Fibroblast of skin of abdomen (primary cell): ENCODE measurements around the gene B4GALT5.
"Not testable (repeated sequence)": the region's sequence is repeated elsewhere in the genome, so short reads cannot be mapped to it uniquely, and the experiment has no call there.

Experiments used
- DNase-seq: peaks from one replicate; pipeline ENCODE4 v3.0.0-alpha.2; 2013

B4GALT5 gene

DNA sequence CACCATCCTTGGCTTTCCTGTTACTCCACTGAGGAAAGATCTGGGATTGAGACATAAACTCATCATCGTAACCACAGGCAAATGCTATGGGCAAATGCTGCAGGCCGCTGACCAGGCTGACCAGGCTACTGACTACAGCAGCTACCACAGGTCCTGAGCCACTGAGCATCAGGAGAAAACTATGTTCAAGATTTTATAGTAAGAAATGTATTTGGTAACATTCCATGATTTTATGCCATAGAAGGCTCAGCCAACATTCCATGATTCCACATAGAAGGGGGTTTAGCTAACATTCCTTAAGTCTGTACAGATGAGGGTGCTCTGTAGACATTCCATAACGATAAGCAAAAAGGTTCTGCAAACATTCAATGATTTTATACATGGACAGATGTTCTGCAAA lies 16.1 kb upstream of the B4GALT5 start:
- DNase-seq = peak; percentile 82

DNA sequence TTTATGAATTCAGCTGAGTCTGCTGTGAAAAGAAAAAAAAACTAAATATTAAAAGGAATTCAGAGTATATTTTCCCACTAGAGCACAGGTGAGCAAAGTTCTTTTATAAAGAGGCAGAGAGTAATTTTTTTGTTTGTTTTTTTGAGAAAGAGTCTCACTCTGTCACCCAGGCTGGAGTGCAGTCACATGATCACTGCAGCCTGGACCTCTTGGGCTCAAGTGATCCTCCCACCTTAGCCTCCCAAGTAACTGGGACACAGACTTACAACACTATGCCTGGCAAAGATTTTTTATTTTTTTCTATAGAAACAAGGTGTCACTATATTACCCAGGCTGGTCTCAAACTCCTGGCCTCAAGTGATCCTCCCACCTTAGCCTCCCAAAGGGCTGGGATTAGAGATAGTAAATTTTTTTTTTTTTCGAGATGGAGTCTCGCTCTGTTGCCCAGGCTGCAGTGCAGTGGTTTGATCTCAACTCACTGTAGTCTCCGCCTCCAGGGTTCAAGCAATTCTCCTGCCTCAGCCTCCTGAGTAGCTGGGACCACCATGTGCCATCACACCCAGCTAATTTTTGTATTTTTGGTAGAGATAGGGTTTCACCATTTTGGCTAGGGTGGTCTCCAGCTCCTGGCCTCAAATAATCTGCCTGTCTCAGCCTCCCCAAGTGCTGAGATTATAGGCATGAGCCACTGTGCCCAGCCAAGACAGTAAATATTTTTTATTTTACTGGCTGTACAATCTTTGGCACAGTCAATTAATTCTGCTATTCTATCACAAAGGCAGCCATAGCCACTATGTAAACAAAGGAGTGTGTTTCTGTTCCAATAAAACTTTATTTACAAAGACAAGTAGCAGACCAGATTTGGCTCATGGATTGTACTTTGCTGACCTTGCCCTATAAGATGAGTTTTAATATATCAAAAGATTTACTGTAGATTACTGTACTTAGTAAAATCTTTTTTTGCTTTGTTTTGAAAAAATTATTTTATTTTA lies 14.5 kb upstream of the B4GALT5 start:
- DNase-seq = no peak

DNA sequence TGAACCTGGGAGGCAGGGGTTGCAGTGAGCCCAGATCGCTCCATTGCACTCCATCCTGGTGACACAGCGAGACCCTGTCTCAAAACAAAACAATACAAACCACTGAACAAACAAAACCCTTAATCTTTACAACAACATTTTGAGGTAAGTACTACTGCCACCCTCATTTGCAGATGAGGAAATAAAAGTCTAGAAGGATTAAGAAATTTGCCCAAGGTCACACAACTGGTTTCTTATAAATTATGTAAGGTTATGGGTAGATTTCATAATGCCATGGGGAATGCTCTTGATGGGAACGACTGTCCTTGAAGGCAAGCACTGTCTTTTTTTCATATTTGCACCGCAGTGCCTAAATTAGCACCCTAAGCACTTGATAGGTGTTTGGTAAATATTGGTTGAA lies 13.8 kb upstream of the B4GALT5 start:
- DNase-seq = no peak

DNA sequence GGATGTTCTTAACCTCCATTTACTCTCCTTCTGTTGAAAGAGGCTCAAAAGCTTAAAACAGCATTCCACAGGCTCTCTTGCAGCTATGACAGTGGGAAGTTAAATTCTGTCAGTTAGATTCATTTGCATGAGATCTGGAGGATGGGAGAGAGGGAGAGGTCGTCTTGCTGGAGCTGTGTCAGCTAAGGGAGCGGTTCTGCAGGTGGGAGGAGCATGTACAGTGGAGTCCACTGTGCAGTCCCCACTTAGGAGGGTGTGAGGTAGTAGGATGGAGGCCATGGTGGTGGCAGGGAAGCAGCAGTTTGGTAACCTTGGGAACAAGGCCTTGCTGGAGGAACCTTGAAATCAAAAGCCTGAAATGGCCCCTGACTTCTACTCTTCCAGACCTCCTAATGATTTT lies 12.0 kb upstream of the B4GALT5 start:
- DNase-seq = no peak

DNA sequence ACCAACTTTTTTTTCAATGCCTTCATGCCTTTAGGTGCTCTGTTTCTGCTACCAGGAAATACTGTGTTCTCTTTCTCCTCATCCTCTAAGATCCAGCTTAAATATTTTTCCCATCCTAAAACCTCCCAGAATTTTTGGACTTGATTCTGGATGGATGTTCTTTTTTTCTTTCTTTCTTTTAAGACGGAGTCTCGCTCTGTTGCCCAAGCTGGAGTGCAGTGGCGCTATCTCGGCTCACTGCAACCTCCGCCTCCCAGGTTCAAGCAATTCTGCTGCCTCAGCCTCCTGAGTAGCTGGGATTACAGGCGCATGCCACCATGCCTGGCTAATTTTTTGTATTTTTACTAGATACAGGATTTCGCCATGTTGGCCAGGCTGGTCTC lies 11.5 kb upstream of the B4GALT5 start:
- DNase-seq = not testable (repeated sequence)

DNA sequence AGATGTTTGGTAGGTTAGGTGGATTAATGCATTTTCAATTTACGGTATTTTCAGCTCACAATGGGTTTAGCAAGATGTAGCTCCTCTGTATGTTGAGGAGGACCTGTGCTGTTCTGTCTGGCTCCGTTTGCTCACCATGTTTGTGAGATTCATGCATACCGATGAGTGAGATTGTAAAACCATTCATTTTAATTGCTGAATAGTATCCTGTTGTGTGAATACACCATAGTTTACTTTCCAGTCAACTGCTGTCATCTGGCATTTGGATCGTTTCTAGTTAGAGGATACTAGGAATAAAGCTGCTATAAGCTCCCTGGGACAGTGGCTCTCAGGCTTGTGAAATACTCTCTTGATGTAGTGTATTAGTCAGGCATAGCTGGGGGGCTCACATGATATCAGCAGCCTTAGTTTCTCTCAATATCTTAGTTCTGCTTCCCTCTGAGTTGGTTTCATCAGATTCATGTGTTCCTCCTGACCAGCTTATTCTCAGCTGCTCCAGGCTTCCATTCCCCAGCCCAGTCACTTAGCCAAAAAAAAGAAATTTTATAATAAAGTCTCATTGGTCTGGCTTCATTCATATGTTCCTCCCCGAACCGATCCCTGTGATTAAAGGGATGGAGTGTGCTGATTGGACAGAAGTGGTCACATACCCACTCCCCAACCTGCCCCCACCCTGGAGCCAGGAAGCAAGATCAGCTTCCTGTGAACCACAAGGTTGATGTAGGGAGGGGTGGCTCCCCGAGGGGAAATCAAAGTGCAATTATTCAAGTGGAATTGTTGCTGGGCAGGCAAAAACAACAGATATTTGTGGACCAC lies 10.9 kb upstream of the B4GALT5 start:
- DNase-seq = peak; percentile 47

DNA sequence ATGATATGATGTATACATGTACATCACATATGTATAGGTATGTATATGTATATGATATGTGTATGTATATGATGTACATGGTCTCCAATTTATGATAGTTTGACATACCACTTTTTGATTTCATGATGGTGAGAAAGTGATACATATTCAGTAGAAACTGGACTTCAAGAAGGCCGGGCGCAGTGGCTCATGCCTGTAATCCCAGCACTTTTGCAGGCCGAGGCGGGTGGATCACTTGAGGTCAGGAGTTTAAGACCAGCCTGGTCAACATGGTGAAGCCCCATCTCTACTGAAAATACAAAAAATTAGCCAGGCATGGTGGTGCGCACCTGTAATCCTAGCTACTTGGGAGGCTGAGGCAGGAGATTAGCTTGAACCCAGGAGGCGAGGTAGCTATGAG lies 10.1 kb upstream of the B4GALT5 start:
- not testable (repeated sequence) for DNase-seq

DNA sequence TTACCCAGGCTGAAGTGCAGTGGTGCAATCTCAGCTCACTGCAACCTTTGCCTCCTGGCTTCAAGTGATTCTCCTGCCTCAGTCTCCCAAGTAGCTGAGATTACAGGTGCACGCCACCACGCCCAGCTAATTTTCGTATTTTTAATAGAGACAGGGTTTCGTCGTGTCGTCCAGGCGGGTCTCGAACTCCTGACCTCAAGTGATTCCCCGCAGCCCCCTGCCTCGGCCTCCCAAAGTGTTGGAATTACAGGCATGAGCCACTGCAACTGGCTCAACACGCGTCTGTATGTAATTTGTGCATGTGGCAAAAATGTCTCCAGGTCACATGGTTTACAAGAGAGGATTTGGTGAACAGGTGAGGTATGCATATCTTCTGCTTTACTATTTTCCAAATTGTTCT lies 7.6 kb upstream of the B4GALT5 start:
- DNase-seq = not testable (repeated sequence)

DNA sequence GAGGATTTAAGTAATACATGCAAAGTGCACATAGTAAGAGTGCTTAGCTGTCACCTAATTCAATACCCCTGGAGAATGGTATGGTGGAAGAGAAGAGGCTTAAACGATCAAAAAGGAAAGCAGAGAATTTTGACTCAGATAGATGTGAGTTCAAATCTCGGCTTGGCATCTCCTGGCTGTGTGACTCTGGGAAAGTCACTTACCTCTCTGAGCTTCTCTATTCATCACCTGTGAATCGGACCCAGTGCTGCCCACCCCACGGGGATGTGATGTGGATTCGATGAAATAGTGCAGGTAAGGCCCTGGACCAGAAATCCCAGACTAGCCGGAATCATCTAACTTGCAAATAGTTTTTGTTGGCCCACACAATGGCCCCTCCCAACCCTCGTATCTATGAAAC lies 1.8 kb upstream of the B4GALT5 start:
- no peak for DNase-seq

DNA sequence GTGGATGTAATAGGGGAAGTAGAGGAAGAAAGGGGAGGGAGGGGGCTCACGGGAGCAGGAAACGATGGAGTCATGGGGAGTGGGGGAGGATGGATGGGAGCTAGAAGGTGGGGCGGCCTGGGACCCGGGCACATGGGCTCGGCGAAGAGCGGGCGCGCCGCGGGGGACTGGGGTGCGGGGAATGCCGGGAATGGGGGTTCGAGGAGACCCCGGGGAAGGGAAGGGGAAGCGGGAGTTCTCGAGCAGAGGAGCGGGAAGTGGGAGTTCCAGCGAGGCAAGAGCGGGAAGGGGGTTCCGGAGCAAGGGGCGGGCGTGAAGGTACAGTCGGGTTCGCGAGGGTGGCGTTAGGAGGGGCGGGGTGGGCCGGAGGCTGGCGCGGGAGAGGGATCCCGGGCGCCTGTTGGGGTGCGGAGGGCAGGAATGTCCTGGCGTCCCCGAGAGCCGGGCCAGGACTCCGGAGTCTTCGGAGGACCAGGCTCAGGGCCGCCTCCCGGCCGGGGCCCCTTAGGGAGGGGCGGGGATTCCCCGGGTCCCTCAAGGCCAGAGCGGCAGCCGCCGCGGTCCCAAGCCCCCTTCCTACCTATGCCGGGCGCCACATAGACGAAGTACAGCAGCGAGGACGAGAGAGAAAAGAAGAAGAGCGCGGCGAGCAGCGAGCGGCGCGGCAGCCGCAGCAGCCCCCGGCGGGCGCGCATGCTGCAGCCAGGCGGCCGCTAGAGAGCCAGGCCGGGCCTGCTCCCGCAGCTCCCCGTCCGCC lies 504 bp downstream of the B4GALT5 start:
- no peak for DNase-seq

DNA sequence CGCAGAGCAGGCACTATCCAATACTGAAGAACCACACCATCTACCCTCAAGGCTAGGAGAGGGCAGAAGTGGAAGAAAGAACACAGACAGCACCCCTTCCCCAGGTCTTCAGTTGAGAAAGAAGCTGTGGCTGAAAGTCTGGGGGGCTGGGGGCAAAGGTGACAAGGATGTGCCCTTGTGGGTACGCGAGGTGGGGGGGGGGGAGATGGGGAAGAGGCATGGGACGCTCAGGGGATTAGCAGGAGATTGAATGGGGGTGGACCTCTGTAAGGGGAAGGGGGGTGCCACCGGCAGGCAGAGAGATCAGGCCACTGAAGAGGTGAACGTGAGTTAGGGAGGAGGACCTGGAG lies 1.1 kb downstream of the B4GALT5 start:
- no peak for DNase-seq

DNA sequence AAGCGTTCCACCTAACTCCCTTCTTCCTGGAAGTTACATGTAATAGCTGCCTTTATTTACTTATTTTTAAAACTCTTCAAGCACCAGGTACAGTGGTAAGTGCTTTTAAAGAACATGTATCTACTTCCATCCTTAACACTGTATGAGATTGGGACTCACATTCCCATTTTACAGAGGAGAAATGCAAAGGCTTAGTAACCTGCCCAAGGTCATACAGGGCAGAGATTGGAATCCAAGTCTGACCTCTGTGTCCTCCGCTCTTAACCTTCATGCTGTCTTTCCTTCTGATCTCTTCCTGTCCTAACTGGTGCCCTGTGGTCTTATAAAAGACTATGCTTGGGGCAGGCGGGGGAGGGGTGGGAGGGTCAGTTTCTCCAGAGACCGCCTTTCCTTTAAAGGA lies 1.6 kb downstream of the B4GALT5 start:
- no peak for DNase-seq

DNA sequence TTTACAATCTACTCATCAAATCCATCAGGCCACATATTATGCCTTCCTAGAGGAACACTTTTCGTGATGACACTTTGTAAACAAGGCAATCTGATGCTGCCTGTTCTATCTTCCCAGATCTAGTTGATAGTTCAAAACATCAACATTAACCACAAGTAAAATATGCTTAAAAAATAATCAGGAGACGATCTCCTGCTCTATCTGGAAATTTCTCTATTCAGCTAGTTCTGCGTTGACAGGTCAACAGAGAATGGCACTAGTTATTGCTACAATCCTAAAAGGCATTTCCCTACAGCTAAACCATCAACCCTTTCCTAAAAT lies 2.1 kb downstream of the B4GALT5 start:
- DNase-seq = no peak

DNA sequence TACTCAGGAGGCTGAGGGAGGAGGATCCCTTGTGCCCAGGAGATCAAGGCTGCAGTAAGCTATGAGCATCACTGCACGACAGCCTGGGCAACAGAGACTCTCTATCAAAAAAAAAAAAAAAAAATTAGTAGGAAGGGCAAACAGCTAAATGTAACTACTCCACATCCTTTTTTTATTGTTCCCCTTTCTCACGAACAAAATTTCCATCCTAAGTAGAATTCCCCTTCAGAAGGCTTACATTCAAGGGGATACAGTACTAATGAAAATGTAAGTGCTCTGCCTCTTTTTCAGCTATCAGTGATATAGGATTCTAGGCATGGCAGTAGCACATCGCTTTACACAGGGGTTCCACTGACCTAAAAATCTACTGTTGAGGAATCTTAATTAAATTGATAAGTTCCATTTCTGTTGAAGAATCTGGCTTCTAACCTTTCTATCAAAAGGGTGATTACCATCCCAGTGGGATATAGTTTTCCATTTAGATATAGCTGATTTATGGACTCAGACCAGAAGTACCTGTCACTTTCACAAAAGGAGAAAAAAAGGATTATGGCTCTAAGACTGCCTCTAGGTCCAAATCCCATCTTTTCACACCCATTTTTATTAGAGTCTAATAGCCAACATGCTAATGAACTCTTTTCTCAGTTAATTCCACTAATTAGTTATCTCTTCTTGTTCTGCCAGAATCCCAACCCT lies 2.6 kb downstream of the B4GALT5 start:
- DNase-seq = no peak

DNA sequence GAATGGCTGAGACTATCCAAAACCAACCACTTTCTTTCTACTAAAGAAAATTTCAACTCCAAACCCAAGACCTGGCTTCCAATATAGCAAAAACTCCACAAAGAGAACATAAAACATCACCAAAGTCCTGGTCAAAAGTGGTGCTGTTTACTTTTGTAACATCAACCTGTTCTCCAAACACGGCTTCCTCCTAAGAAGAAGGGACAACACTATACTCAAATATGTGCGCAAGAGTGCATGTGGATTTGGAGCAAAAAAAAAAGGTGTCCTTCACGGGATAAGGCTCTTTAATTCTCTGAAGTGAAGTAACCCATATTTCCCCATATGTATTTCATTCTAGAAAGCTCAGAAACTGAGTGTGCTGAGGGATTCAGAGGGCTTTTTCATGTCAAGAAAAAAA lies 6.6 kb downstream of the B4GALT5 start:
- DNase-seq = no peak

DNA sequence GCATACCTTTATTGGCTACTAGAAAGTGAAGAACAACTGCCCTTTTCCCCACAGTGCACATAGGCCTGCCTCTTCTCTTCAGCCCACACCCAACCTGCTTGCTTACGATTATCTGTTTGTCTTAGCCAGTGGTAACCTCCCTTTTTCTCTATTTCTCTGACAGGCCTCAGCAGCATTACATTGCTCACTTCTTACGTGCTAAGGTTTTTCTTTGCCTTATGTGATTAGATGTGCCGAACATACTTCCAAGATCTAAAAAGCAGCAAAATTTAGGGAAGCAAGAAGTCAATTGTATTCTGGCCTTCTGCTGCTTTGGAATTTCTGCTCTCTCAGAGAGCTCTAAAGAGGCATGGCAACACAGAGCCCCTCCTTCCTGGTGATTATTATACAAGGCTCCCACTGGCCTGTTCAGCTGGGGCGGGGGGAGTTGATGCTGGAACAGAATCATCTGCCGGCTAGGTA lies 7.0 kb downstream of the B4GALT5 start:
- no peak for DNase-seq

DNA sequence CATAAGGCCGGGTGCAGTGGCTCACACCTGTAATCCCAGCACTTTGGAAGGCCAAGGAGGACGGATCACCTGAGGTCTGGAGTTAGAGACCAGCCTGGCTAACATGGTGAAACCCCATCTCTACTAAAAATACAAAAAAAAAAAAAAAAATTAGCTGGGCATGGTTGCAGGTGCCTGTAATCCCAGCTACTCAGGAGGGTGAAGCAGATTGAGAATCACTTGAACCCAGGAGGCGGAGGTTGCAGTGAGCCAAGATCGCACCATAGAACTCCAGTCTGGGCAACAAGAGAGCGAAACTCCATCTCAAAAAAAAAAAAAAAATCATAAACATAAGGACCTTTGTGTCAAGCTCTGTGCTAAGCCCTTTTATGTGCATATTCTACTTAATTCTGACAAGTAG lies 7.8 kb downstream of the B4GALT5 start:
- not testable (repeated sequence) for DNase-seq

DNA sequence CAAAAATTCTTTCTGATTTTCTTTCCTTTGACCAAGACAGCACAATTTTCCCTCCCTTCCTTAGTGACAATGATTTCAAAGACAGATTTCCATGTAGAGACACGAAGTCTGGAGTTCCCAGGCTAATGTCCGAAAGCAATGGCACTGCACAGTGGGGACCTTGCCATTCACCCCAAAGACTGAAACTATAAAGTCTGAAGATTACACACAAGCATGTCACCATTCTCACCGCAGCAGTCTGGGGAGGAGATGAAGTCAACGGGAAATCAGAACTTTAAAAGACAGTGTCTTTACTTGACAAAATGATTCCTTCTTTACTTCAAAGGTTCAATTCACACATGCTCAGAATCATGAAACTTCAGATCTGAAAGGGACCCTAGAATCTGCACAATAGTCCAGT lies 8.3 kb downstream of the B4GALT5 start:
- no peak for DNase-seq

DNA sequence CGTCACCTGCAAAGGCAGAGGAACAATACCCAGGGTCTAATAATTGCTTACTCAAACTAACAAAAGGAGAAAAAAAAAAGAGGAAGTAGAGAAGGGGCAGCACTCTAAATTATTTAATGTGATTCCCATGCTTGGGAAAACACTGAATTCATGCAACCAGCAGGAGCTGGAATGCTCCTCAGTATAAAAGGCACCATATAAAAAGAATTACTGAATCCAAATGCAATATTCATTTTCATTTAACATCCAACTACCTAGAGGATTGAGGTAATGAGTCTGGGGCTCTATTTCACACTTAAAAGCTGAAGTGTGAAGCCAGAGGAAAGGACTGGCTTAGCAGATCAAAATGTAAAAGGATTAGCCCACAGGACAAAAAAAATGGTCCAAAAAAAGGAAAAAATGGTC lies 8.7 kb downstream of the B4GALT5 start:
- no peak for DNase-seq

DNA sequence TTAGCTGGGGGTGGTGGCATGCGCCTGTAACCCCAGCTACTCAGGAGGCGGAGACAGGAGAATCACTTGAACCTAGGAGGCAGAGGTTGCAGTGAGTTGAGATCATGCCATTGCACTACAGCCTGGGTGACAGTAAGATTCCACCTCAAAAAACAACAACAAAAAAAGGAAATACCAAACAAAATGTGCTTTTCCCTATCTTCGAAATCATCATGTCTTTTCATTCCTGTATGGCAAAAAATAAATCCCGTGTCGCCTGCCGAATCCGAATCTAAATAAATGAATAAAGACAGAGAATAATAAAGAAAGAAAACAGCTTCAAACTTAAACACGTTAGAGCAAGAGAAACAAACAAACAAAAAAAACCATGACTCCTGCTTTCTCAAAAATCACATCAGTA lies 11.8 kb downstream of the B4GALT5 start:
- DNase-seq = no peak

DNA sequence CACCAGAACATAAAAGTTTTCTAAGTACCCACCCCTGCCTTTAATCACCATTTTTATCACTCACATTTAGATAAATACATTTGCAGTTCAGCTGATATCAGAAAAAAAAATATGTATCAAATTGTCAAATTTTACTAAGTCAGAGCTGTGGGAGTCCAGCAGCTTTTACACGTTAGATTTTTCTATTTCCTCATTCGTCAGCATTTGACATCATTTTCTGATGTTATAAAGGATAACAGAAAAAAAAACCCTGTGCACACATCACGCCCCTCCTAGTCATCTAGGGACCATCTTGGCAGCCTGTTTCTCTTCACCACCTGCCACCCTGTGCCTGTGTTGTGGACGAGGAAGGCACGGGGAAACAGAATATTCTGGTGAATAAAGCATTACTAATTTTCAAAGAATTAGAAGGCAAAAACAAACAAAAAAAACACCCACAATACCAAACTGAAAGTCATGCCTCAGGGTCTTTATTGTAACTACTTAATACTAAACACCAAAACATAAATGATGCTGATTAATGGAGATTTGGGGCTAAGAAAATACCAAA lies 12.4 kb downstream of the B4GALT5 start:
- peak; percentile 26 for DNase-seq
